ENCODE data around the gene PRRC2A. TPM values are rescaled to one million over a fixed set of nuclear protein-coding genes. Genes with fewer than 3 reads are reported as not detected.

The PRRC2A gene
- total RNA-seq, 1 experiment from 2014 or later = 383 TPM

DNA sequence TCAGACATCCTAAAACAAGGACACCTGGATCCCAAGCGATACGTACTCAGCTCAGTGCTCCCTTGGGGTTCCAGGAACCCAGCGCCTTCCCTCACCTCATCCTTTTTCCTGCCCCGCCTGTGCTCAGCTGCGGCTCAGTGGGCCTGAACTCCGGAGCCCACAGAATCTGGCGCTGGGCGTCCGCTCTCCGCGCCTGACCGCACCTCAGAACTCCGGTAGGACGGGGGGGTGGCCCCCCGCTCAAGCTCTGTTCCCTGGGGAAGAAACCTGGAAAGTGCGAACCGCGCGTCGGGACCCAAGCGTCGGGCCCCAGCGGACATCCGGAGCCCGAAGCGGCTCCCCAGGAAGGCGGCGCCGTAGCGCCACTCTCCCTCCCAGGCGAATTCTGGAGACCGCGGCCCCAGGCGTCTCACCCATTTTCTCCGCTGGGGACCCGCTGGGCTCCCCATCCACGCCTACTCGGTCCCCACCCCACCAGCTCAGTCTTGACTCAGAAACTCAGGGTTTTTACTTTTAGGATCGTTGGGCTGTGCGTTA lies 60.7 kb downstream of the PRRC2A start:
- H3K23me2 ChIP-seq (ENCODE audit: insufficient read length, low read depth, low read length, poor library complexity, severe bottlenecking) = peaks cover 18% of the 10 kb centered on the region
- no peaks in the 10 kb centered on the region for H4K20me1 ChIP-seq (ENCODE audit: control insufficient read depth, insufficient read depth, insufficient read length)
- H3K79me1 ChIP-seq (ENCODE audit: insufficient read depth, low read depth, low read length, poor library complexity, severe bottlenecking) = no peaks in the 10 kb centered on the region
- Mint-ChIP-seq H3K4me1 (peaks cover 20 to 25% of the 10 kb centered on the region in 2 experiments), H3K27me3 (ENCODE audit: low read depth) (peaks cover 29% of the 10 kb centered on the region), H3K27ac (peak overlapping the region in 1 of 3 experiments; percentile 57; a peak in 1 of 7 replicates), H3K36me3 (ENCODE audit: insufficient read depth in 1 of 3, low read depth in 3 of 3) (peaks cover under 1 to 8% (median 2%) of the 10 kb centered on the region in 3 experiments), H3K9me3 (no peaks in the 10 kb centered on the region; a peak in 3 of 5 replicates), H3K4me3 (peak overlapping the region; percentile 76 to 89)
- H2BK5ac ChIP-seq (ENCODE audit: insufficient read length, low read length) = no peak overlapping the region
- no peak overlapping the region for H2BK12ac ChIP-seq (ENCODE audit: insufficient read length, low read depth, low read length)
- TF ChIP-seq, protein P1, sequence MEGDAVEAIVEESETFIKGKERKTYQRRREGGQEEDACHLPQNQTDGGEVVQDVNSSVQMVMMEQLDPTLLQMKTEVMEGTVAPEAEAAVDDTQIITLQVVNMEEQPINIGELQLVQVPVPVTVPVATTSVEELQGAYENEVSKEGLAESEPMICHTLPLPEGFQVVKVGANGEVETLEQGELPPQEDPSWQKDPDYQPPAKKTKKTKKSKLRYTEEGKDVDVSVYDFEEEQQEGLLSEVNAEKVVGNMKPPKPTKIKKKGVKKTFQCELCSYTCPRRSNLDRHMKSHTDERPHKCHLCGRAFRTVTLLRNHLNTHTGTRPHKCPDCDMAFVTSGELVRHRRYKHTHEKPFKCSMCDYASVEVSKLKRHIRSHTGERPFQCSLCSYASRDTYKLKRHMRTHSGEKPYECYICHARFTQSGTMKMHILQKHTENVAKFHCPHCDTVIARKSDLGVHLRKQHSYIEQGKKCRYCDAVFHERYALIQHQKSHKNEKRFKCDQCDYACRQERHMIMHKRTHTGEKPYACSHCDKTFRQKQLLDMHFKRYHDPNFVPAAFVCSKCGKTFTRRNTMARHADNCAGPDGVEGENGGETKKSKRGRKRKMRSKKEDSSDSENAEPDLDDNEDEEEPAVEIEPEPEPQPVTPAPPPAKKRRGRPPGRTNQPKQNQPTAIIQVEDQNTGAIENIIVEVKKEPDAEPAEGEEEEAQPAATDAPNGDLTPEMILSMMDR (conservative IDR thresholded peaks at IDR 0.05) = no peak
- no peak overlapping the region for H3T11ph ChIP-seq (ENCODE audit: low read length)
- no peak overlapping the region for H3K9ac ChIP-seq (ENCODE audit: extremely low read depth, insufficient read length, low read length)
- H3K23ac ChIP-seq (ENCODE audit: insufficient read length, low read depth, low read length) = no peak overlapping the region
- H3K4ac ChIP-seq (ENCODE audit: low read depth, low read length) = no peak overlapping the region
- H3K4me2 ChIP-seq (ENCODE audit: insufficient read depth, insufficient read length, low read length) = peak overlapping the region; percentile 92
- no peak overlapping the region for H2BK15ac ChIP-seq (ENCODE audit: low read depth, low read length)
- peak overlapping the region; percentile 26; the same call in 1 of the 2 replicates for H3K14ac ChIP-seq (ENCODE audit: insufficient read depth, low read length)
- no peak overlapping the region for H2BK120ac ChIP-seq (ENCODE audit: low read depth, low read length, poor library complexity, severe bottlenecking)
- H2AK5ac ChIP-seq (ENCODE audit: insufficient read length, low read length) = no peak overlapping the region
- no peaks in the 10 kb centered on the region for H3K4me1 ChIP-seq (ENCODE audit: insufficient read depth, low read length)
- H4K5ac ChIP-seq (ENCODE audit: insufficient read length, low read depth, low read length) = no peak overlapping the region
- peak overlapping the region; percentile 44 for H3K18ac ChIP-seq (ENCODE audit: insufficient read length, low read depth, low read length)
- no peaks in the 10 kb centered on the region for H3K9me3 ChIP-seq (ENCODE audit: control insufficient read depth, low read depth, low read length)
- H3K79me2 ChIP-seq (ENCODE audit: insufficient read depth, low read length) = no peaks in the 10 kb centered on the region
- no peak overlapping the region for H3K27ac ChIP-seq (ENCODE audit: insufficient read length, low read depth, low read length)
- H4K91ac ChIP-seq (ENCODE audit: insufficient read length, low read depth, low read length) = no peak overlapping the region
- no peak overlapping the region for H2BK20ac ChIP-seq (ENCODE audit: low read depth, low read length, poor library complexity, severe bottlenecking)
- H3K27me3 ChIP-seq (ENCODE audit: insufficient read depth, low read length) = no peaks in the 10 kb centered on the region; the same call in 1 of the 2 replicates
- WGBS (ENCODE audit: extremely low coverage, insufficient read length, low lambda C conversion rate) = no CpG with 5 or more reads among the region's 40 CpGs
- peak; percentile 56 for DNase-seq
- no peak overlapping the region for H4K8ac ChIP-seq (replicated peaks; ENCODE audit: insufficient read length, low read depth, low read length)
- no peak overlapping the region for H2AFZ ChIP-seq (ENCODE audit: low read length)
- H3K56ac ChIP-seq (ENCODE audit: insufficient read length, low read depth, low read length) = no peak overlapping the region

Data from H9 (cell line).